ENCODE results near the gene KCNT2. TPM values are rescaled to one million over a fixed set of nuclear protein-coding genes. Genes with fewer than 3 reads are reported as not detected.
A peak's percentile ranks its signal among the peaks of the same experiment; 100 is the strongest.

The KCNT2 gene
- total and polyA plus RNA-seq, 8 donors: 2.7 to 6.8 (median 5.1) TPM

DNA sequence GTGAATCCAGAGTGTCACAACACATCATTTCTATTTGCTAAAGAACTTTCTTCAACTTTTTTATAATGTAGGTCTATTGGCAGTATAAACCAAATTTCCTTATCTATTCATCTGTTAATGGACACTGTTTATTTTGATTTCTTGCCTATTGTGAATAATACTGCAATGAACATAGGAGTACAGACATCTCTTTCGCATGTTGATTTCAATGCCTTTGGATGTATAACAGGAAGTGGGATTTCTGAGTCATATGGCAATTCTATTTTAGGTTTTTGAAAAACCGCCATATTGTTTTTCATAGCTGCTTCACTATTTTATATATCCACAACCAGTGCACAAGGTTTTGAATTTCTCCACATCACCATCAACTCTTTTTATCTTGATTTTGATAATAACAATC is 198.7 kb downstream of the KCNT2 start:
- TF ChIP-seq, protein P1, sequence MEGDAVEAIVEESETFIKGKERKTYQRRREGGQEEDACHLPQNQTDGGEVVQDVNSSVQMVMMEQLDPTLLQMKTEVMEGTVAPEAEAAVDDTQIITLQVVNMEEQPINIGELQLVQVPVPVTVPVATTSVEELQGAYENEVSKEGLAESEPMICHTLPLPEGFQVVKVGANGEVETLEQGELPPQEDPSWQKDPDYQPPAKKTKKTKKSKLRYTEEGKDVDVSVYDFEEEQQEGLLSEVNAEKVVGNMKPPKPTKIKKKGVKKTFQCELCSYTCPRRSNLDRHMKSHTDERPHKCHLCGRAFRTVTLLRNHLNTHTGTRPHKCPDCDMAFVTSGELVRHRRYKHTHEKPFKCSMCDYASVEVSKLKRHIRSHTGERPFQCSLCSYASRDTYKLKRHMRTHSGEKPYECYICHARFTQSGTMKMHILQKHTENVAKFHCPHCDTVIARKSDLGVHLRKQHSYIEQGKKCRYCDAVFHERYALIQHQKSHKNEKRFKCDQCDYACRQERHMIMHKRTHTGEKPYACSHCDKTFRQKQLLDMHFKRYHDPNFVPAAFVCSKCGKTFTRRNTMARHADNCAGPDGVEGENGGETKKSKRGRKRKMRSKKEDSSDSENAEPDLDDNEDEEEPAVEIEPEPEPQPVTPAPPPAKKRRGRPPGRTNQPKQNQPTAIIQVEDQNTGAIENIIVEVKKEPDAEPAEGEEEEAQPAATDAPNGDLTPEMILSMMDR (IDR thresholded peaks at IDR 0.05): no peak
- no peaks in the 10 kb centered on the region for H3K36me3 ChIP-seq

DNA sequence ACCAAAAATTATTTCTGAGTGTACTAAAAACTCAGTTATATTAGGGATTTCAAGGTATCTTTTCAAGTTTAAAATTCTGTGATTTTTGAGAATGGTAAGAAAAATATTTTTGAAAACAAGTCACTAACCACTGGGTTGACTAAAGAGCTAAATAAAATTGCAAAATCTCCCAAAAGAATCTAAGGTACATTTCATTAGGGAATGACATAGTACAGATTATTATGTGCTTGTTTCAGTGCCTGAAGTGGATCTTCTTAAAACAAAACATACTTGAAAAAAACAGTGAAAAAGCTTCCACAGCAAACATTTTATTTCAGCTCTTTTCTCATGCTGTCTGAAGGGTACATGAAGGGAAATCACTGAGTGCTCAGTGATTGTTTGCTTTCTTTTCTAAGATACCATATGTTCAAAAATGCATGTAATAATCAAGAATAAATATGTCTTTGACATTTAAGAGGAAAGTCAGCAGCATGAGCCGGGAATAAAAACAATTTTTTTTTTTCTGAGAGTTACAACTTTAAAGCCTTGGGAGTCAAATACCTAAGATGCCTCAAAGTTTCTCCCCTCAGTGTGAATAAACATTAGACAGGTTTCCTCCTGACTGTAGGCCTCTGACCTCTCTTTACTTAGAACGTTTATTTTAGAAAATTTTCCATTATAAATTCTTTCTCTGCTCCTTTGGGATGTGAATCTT is 200.7 kb downstream of the KCNT2 start:
- ATAC-seq (peak; percentile 73), DNase-seq (no peak)
- Histone ChIP-seq H3K27me3 (no peaks in the 10 kb centered on the region), H3K4me1 (no peaks in the 10 kb centered on the region), H3K36me3 (no peaks in the 10 kb centered on the region), H3K4me3 (no peak overlapping the region), H3K9me3 (no peaks in the 10 kb centered on the region), H3K27ac (peak overlapping the region in 1 of 2 donors; percentile 34)
- TF ChIP-seq, protein P1 (IDR thresholded peaks at IDR 0.05): no peak
- intact Hi-C loops (cut with DNase I): no loop called here

More for the DNA sequence above, 198.7 kb downstream of the KCNT2 start:
- intact Hi-C loops (cut with DNase I): no loop called here
- Histone ChIP-seq H3K9me3 (no peaks in the 10 kb centered on the region), H3K27me3 (no peaks in the 10 kb centered on the region), H3K4me3 (no peak overlapping the region), H3K4me1 (no peaks in the 10 kb centered on the region), H3K27ac (no peak overlapping the region)
- ATAC-seq (no peak), DNase-seq (no peak)

DNA sequence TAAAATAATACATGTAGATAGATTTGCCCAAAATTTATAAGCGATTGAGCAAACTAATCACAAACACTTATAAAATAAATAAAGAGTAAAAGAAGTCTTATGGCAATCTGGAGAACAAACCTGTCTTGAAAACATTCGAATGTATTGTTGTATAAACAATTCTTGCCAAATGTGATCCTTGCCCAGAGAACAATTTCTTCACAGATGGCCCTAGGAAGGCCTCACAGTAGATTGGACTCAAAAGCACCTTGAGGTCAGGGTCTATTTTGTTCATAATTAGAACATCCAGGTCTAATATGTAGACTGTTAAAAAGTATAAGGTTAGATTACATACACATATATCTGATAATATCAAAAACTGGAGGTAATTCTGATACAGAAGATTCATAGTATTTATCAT is 202.4 kb downstream of the KCNT2 start:
- ATAC-seq (no peak), DNase-seq (no peak)
- TF ChIP-seq, protein P1 (IDR thresholded peaks at IDR 0.05): no peak
- Histone ChIP-seq H3K4me3 (no peak overlapping the region), H3K9me3 (no peaks in the 10 kb centered on the region), H3K4me1 (no peaks in the 10 kb centered on the region), H3K36me3 (no peaks in the 10 kb centered on the region), H3K27ac (no peak overlapping the region), H3K27me3 (no peaks in the 10 kb centered on the region)
- intact Hi-C loops (cut with DNase I): no loop called here

DNA sequence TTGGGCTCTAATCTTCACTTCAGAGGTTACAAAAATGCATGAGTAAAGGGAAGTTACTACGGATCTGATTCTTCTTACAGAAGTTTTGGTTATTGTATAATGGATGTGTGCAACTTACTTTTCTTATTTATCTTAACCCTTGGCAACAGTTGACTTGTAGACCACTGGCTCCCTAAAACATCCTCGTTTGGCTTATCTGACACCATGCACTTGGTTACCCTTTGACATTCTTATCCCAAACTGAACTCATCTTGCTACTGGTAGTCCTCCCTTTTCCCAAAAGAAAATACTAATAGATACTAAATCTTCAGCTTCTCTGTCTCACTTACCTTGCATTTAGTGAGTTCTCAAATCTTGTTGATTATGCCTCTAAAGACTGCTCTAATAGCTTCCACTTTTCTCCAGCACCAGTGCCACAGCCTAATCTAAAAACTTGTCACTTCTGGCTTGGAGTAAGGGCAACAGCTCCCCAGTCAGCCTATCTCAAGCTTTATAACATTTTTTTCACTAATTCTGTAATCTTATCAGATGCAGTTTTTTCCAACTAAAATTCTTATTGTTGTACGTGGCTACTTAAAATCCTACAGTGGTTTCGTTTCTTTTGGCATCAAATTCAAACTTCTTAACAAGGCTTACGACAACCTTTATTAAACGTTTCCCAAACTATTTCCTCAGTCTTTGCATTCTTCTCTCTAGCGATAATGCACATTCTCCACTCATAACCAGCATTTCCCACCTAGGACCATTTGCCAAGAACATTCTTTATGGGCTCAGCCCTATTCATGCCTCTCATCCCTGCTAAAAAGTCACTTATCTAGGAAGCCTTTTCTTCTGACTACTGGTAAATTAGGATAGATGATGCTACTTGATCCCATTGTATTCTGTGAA is 204.2 kb downstream of the KCNT2 start:
- H3K4me3 ChIP-seq: no peak overlapping the region
- ATAC-seq (peak; percentile 48), DNase-seq (no peak)
- TF ChIP-seq, protein P1 (IDR thresholded peaks at IDR 0.05): no peak
- peak overlapping the region in 1 of 2 donors; percentile 3 for H3K27ac ChIP-seq
- intact Hi-C loops (cut with DNase I): no loop called here
- no peaks in the 10 kb centered on the region for H3K9me3 ChIP-seq
- no peaks in the 10 kb centered on the region for H3K27me3 ChIP-seq
- H3K4me1 ChIP-seq: no peaks in the 10 kb centered on the region
- no peaks in the 10 kb centered on the region for H3K36me3 ChIP-seq

DNA sequence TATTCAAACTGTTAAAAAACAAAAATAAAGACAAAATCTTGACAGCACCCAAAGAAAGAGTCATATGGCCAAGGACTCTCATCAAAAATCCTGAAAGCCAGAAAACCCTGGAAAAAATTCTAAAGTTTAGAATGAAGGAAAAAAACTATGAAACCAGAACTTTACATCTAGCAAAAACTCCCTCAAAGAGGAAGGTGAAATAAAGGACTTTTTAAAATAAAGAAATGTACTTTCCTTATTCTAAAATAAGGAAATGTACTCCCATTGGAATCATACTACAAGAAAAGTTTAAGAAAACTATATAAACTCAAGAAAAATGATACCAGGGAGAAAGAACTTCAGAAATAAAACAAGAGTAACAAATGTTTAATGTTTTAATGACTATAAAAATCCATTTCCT is 206.3 kb downstream of the KCNT2 start:
- Histone ChIP-seq H3K4me1 (no peaks in the 10 kb centered on the region), H3K9me3 (no peaks in the 10 kb centered on the region), H3K27me3 (no peaks in the 10 kb centered on the region), H3K36me3 (no peaks in the 10 kb centered on the region), H3K27ac (no peak overlapping the region), H3K4me3 (no peak overlapping the region)
- TF ChIP-seq, protein P1 (IDR thresholded peaks at IDR 0.05): no peak
- ATAC-seq (no peak), DNase-seq (no peak)
- intact Hi-C loops (cut with DNase I): no loop called here

Data from left lung (tissue), 10 donors.